Activated CD4-positive, alpha-beta T cell treated with anti-CD3 and anti-CD28 coated beads, Interleukin-10, Interleukin-2, amounts not matched to agents 100 ng/mL and 50 ng/mL, durations not matched to agents 16 hours and 8 hours (primary cell): Measurements from ENCODE around the gene KCNN3.

ENCODE experiments used
- DNase-seq: peaks from one replicate; pipeline ENCODE4 v3.0.0-alpha.2; 2020

The KCNN3 gene

GRCh38 chr1:154878371-154879037 lies 8.4 kb upstream of the KCNN3 start:
- peak; percentile 77 for DNase-seq

GRCh38 chr1:154877370-154877974 lies 7.4 kb upstream of the KCNN3 start:
- no peak for DNase-seq

- no peak for DNase-seq
Observed at GRCh38 chr1:154876842-154877369, 6.8 kb upstream of the KCNN3 start.

DNA sequence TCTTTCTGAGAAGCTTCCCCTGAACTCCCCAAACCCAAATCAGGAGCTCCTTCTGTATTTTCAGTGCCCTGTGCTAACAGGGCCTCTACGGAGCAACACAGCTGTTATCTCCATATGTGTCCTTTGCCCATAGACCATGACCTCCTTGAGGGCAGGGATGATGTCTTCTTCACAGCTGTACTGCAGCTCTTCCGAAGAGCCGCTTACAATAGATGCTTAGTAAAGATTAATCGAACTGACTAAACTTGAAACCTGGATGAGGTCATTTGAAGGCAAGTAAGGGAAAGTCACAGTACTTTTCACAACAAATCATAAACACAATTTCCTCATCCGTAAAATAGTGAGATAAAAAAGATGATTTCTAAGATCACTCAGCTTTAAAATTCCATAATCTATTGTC lies 4.4 kb upstream of the KCNN3 start:
- peak; percentile 55 for DNase-seq

DNA sequence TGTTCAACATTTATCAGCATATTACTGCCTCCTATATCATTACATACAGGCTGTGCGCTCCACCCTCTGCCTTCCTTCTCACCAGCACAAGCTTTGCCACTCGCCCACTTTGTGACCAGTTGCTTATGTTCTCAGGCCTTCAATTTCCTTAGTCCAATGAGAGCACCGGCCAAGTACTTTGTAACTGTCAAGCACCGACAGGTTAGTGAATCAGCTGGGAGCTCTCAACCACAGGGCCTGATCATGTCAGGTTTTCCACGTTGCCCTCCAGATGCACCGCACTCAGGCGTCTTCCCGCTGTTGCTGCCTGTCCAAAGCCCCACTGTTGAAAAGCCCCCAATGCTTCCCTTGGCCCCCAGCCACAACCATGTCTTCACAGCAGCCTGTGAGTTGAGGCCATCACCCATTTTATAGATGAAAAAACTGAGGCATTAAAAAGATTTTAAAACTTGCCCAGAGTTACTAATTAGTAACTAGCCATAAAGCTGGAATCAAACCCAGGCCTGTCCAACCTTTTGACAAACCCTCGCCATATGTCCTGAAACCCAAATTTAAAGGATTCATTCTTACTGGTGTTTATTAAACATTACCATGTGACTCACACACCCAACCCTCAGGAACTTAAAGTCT lies 3.4 kb upstream of the KCNN3 start:
- DNase-seq, result no peak

DNA sequence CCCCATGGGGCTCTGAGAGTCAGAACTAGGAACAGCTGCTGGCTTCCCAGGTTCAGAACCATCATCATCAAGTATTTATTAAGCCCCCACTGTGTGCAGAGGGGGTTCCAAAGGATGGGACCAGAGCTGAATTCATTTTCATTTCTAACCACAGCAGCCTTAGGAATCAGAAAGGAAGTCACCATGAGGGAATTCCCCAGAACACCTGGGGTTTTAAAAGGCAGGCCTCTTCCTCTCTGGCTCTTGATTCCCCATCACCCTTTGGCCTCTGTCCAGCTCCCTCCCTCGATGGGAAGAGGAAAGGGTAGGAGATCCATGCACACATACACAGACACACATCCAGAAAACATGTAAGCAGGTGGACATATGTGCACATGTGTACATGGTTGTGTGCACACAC lies 1.3 kb upstream of the KCNN3 start:
- DNase-seq, result no peak

DNA sequence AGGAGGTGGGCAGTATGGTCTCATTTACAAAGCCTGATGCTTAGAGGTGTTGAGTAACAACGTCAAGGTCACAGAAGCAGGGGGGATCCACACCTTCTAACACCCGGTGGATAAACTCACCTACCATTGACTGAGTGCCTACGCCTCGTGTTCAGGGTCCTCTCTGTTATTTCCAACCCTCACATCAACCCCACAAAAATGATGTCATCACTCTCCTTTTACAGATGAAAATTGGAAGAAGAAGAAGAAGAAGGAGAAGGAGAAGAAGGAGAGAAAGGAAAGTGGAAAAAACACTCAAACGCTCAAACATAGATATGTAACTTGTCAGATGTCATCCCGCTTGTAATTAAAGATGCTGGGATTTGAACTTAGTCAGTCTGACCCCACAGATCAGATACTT lies 653 bp upstream of the KCNN3 start:
- DNase-seq, result no peak

DNA sequence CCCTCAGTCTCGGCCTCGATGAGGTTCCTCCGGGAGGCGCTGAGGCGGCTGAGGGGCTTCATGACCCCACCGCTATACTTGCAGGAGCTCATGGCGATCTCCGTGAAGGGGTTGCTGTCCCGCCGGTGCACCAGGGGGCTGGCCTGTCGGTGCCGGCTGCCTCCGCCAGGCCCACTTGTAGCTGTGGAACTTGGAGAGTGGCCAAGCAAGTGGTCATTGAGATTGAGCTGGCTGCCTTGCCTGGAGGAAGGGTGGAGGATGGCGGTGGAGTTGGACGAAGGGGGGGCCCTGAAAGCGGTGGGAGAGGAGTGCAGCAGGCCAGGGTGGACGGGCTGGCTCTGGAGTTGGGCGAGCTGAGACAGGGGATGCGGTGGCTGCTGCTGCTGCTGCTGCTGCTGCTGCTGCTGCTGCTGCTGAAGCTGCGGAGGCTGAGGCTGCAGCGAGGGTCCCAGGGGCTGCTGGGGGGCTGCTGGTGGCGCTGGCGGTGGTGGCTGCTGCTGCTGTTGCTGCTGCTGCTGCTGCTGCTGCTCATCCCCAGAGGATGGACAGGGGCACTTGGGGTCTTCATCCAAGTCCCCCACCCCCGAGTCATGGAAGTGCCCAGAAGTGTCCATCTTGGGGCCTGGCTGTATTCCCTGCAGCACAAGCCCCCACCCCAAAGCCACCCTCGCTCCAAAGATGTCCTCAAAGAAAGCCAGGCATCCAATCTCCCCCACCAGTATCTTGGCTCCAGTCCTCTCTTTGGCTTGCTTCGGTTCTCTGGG lies 548 bp downstream of the KCNN3 start:
- no peak for DNase-seq

DNA sequence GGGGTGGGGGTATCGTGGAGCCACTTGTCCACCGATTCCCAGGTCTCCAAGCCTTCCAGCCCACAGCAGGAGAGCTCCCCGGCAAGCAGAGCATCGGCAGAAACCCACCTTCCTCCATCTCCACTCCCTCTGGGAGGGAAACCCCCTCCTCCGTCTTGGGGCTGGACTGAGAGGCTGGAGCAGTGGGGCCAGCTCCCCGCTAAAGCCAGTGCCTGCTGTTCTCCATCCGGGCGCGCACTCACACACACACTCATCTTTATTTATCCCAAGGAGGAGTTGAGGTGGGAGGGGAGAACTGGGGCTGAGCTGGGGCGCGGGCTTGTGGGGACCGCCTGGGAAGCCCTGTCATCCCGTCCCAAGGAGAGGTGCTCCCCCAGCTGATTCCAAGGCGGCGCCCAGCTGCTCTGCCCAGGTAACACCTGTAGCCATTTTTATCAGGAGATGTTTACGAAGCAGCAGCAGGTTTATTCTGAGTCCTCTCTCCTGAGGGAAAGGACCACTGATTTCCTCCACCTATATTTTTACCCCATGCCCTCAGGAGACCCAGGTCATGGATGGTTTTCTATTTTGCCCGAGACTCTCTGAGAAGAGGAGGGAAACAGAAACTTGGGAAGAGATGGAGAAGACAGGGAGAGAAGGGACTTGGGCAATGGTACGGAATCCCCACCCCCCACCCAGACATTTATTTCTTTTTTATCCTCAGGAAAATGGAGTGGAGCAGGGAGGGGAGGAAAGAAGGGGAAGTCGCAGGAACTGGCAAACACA lies 2.1 kb downstream of the KCNN3 start:
- DNase-seq, result no peak

DNA sequence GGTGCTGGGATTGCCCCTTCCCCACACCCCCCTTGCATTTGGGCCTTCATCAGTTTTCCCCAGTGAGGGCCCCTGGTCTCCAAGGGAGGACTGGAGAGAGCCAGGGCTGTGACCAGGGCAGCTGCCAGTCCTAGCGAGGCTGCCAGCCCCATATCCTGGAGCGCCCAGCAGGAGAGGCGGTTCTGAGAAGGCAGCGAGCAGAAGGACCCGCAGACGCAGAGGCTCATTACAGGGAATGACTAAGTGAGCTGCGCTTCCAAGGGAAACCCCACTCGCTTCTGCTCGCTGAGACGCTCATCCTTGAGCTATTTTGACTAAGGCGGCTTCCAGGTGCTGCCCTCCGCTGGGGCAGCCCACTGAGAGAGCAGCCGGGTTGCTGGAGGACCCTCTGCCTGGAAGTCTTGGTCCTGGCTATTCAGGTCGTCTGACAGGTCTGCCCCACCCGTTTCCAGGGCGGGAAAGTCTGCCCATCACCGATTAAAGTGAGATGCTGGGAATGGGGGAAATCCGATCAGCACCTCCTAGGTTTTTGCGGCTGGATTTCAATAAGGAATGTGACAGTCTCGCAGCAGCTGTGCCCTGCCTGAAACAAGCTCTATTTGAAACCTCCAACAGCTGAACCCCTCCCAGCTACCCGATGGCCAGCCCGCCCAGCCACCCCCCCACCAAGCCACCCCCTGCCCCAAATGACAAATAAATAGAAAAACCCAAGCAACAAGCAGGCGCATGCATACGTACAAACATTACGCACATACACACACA lies 2.8 kb downstream of the KCNN3 start:
- peak; percentile 68 for DNase-seq

DNA sequence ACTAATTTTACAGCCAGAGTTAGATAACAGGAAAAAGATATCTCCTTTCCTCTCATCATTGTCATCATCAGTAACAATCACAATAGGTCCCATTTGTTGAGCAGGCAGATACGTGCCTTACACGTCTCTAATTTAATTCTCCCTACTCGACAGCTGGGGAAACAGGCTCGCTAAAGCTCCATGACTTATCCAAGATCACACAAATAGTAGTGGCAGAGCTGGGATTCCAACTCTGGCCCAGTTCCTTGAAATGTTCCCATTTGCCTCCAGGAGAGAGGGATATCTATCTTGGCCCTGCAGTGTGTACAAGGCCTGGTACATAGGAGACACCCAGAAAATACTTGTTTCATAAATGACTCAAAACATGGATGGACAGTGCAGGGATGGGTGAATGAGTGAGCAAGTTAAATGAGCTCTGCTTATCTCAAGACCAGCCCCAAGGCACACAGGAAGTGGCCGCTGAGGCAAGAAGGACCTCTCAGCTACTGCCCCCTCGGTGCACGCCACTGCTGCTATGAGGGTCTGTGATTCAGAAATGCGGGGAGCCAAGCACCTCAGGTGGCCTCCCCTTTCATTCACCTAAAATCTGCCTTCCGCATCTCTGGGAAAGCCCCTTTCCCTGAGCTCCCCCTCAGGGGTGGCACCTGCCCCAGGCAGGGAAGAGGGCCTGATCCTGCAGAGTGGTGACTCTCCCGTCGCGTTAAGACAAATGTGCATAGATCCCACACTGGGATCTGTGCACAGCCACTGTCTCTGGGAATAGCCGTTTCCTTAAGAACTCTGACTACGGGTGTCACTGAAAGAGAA lies 3.6 kb downstream of the KCNN3 start:
- DNase-seq, result no peak

- DNase-seq, result no peak
Observed at GRCh38 chr1:154865442-154866256, 4.4 kb downstream of the KCNN3 start.

DNA sequence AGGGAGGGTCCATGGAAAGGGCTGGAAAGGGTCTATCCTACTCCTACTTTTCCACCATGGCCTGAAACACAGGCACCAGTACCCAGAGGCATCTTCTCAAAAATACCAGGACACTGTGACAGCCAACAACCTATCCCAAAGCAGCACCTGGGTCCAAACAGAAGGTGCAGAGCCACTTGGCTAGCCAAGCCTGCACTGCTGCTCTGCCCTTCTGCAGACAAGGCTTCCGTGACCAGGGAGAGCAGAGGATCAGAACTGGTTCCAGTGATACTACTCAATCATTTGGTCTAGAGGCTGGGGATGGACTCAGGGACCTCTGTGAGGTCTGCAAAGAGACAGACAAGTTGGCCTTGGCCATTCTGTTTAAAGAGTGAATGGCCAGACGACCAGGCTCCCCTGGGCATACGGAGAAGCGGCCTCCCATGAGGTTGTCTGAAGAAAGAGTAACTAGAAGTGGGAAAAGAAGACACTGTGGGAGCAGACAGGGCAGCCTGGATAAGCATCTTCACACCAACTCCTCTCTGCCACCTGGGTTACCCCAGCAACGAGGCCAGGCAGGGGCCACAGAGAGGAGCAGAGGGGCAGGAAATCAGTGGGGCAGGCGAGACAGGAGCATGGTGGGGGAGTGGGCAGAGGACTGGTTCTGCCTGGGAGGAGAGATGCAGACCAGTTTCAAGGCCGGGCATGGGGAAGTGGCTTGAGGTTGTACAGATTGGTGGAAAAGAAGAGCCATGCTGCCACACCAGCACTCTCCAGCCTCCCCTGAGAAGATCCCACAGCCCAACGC lies 5.7 kb downstream of the KCNN3 start:
- no peak for DNase-seq

- DNase-seq, result peak; percentile 43
Observed at GRCh38 chr1:154863315-154864174, 6.5 kb downstream of the KCNN3 start.

DNA sequence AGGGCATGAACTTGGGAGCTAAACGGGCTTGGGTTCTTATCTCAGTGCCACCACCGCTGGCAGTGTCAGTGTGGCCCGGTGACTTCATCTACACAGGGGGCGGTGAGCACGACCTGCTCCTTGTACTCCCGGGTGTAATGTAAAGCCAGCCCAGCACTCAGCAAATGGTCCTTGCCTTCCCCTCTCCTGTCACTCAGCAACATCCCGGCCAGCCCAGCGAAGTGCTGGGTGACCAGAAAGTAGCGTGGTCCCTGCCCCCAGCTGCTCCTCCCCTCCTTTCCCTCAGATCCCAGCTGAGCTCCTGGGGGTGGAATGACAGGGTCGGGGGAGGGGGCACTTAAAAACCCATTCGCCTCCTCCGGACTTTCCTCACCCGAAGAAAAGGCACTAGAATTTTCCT lies 7.2 kb downstream of the KCNN3 start:
- no peak for DNase-seq

DNA sequence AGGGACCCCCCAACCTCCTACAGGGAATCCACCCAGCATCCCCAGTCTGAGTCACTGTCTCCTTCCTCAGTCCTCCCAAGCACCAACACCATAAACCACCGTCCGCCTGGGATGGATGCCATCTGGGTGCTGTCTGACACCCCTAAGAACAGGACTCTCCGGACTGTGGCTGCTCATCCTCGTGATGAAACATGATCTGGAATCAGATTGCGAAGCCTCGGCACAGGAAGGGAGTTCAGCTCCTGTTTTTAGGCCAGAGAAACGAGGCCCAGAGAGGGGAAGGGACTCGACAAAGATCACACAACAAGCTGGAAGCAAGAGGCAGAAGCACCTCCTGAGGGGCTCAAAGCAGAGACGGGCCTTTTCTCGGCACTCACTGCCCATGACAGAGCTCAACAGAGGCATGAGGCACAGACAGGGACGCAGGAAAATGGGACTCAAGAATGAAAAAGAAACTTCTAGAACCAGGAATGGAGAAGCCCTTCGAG lies 8.4 kb downstream of the KCNN3 start:
- no peak for DNase-seq

DNA sequence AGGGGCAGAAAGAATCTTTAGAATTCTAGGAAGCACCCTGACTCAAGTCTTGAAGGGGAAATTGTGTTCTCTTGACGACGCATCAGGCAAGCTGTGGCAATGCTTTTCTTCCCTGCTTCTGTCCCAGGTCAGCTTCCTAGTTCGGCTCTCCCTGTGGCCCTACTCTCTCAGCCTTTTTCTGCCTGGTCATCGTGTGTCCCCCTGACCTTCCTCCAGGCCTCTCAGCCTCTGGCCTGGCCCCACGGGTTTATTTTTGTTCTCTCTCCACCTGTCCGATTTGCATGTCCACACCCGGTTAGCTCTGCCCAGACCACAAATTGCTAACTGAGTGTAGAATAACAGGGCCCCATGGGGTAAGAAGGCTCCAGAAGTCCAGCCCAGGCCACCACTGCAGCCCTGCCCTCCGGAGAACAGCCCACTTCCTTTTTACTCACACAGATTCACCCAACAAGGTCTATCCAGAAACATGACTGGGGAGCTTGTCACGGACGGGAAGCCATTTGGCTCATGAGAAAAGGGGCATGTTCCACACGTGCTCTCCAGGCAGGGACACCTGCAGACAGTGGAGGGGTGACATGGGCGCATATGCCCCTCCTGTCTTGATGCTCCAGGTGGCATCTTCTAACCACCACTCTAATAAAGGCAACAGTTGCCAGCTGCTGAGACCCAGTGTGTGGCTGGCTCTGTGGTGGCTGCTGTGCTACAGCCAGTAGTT lies 9.8 kb downstream of the KCNN3 start:
- no peak for DNase-seq
